ENCODE data around the gene NMRAL1.

The NMRAL1 gene

GRCh38 chr16:4437366-4437765 is 37.1 kb downstream of the NMRAL1 start:
- POLR2A ChIA-PET, result interaction anchor here (0.7 kb wide), 1 partner anchor 34 kb away, joined by 3 read pairs; no protein-coding TSS in a partner anchor
- peaks cover 48 to 81% of the 10 kb centered on the region in 2 experiments for H3K36me3 ChIP-seq (ENCODE audit: control insufficient read depth in 2 of 2, insufficient read depth in 1 of 2, low read length in 2 of 2)
- no peaks in the 10 kb centered on the region for H3K9me3 ChIP-seq (ENCODE audit: control insufficient read depth, insufficient read depth, low read depth, low read length)
- no peak overlapping the region for H3K4me3 ChIP-seq (ENCODE audit: low read depth, low read length)
- H3K27ac ChIP-seq (ENCODE audit: extremely low read depth, low read depth, low read length), result no peak overlapping the region
- no peak for TF ChIP-seq SP3 (tag by site-specific recombination; IDR thresholded peaks at IDR 0.05)
- no peak for TF ChIP-seq SCRT1 (tag by site-specific recombination; IDR thresholded peaks at IDR 0.05; ENCODE audit: borderline replicate concordance)
- TF ChIP-seq ZNF76 (tag by site-specific recombination; IDR thresholded peaks at IDR 0.05; ENCODE audit: borderline replicate concordance, low read depth), result no peak
- TF ChIP-seq KLF1 (tag by site-specific recombination; IDR thresholded peaks at IDR 0.05), result no peak
- TF ChIP-seq HOXD13 (CRISPR knock-in tag; IDR thresholded peaks at IDR 0.05; ENCODE audit: borderline replicate concordance), result no peak
- TF ChIP-seq ZNF416 (tag by site-specific recombination; IDR thresholded peaks at IDR 0.05), result no peak
- TF ChIP-seq ZNF132 (tag by site-specific recombination; IDR thresholded peaks at IDR 0.05; ENCODE audit: borderline replicate concordance), result no peak
- TF ChIP-seq ZNF530 (tag by site-specific recombination; IDR thresholded peaks at IDR 0.05; ENCODE audit: low read depth), result no peak
- no peak for TF ChIP-seq HOXA7 (CRISPR knock-in tag; IDR thresholded peaks at IDR 0.05; ENCODE audit: borderline replicate concordance)
- TF ChIP-seq SALL2 (tag by site-specific recombination; IDR thresholded peaks at IDR 0.05; ENCODE audit: borderline replicate concordance), result no peak
- TF ChIP-seq ZNF777 (tag by site-specific recombination; IDR thresholded peaks at IDR 0.05; ENCODE audit: borderline replicate concordance), result no peak
- TF ChIP-seq ZNF311 (tag by site-specific recombination; IDR thresholded peaks at IDR 0.05; ENCODE audit: borderline replicate concordance), result no peak
- no peak for TF ChIP-seq PRDM4 (tag by site-specific recombination; IDR thresholded peaks at IDR 0.05)
- no peaks in the 10 kb centered on the region for H3K4me1 ChIP-seq (ENCODE audit: control insufficient read depth, insufficient read depth, low read length)
- CTCF ChIA-PET, result interaction anchor here (0.6 kb wide), 1 partner anchor 34 kb away, joined by 4 read pairs; no protein-coding TSS in a partner anchor

GRCh38 chr16:4435337-4436067 is 38.9 kb downstream of the NMRAL1 start:
- no peaks in the 10 kb centered on the region for H3K4me1 ChIP-seq (ENCODE audit: control insufficient read depth, insufficient read depth, low read length)
- H3K27ac ChIP-seq (ENCODE audit: extremely low read depth, low read depth, low read length), result no peak overlapping the region
- no peak overlapping the region for H3K4me3 ChIP-seq (ENCODE audit: low read depth, low read length)
- peaks cover 48 to 75% of the 10 kb centered on the region in 2 experiments for H3K36me3 ChIP-seq (ENCODE audit: control insufficient read depth in 2 of 2, insufficient read depth in 1 of 2, low read length in 2 of 2)
- ChIA-PET CTCF (no interaction called here), POLR2A (no interaction called here)
- H3K9me3 ChIP-seq (ENCODE audit: control insufficient read depth, insufficient read depth, low read depth, low read length), result no peaks in the 10 kb centered on the region
- no peak for TF ChIP-seq ZNF558 (tag by site-specific recombination; IDR thresholded peaks at IDR 0.05)
- TF ChIP-seq ZNF280D (tag by site-specific recombination; IDR thresholded peaks at IDR 0.05), result no peak
- no peak for TF ChIP-seq ZNF654 (tag by site-specific recombination; IDR thresholded peaks at IDR 0.05; ENCODE audit: low read depth)
- no peak for TF ChIP-seq YY2 (tag by site-specific recombination; IDR thresholded peaks at IDR 0.05)
- no peak for TF ChIP-seq TSHZ1 (tag by site-specific recombination; IDR thresholded peaks at IDR 0.05; ENCODE audit: borderline replicate concordance)
- TF ChIP-seq ZNF660 (tag by site-specific recombination; IDR thresholded peaks at IDR 0.05), result no peak
- no peak for TF ChIP-seq ZNF148 (tag by site-specific recombination; IDR thresholded peaks at IDR 0.05; ENCODE audit: borderline replicate concordance)
- TF ChIP-seq WT1 (tag by site-specific recombination; IDR thresholded peaks at IDR 0.05), result no peak
- no peak for TF ChIP-seq KLF1 (tag by site-specific recombination; IDR thresholded peaks at IDR 0.05)

Data from HEK293 (cell line).